ENCODE measurements around the gene GPX3. TPM values are rescaled to one million over a fixed set of nuclear protein-coding genes. Genes with fewer than 3 reads are reported as not detected.

GPX3 gene
- total RNA-seq, 1 donor from 2014 or later, result 6.3 TPM

GRCh38 chr5:151033217-151033934 is 13.0 kb downstream of the GPX3 start:
- DNase-seq (ENCODE audit: low read depth in 2 of 2), result no peak

GRCh38 chr5:151034422-151035379 is 14.3 kb downstream of the GPX3 start:
- peak; percentile 34 to 45 for DNase-seq (ENCODE audit: low read depth in 2 of 2)

DNA sequence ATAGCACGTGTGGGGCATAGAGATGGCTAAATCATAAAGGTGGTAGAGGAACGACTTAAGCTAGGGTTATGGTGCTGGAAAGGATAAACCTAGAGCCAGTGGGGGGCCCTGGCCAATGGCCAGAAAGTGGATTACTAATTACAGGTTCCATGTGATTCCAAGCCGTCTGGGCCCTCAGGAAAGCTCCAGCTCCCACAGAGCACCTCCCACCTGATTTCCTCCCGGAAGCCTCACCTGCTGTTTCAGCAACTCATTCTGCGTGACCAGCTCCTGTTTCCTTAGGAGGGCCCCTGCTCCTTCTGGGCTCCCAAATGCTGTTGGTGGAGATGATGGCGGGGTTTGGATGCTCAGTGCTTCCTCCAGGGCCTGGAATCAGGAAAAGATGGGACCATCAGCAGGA is 16.2 kb downstream of the GPX3 start:
- no peak for DNase-seq (ENCODE audit: low read depth in 2 of 2)

- peak; percentile 76 to 85 for DNase-seq (ENCODE audit: low read depth in 2 of 2)
Measured at GRCh38 chr5:151037561-151038411, 17.4 kb downstream of the GPX3 start.

GRCh38 chr5:151038412-151038745 is 18.0 kb downstream of the GPX3 start:
- no peak for DNase-seq (ENCODE audit: low read depth in 2 of 2)

GRCh38 chr5:151038801-151039238 is 18.4 kb downstream of the GPX3 start:
- DNase-seq (ENCODE audit: low read depth in 2 of 2), result peak; percentile 21 to 71

DNA sequence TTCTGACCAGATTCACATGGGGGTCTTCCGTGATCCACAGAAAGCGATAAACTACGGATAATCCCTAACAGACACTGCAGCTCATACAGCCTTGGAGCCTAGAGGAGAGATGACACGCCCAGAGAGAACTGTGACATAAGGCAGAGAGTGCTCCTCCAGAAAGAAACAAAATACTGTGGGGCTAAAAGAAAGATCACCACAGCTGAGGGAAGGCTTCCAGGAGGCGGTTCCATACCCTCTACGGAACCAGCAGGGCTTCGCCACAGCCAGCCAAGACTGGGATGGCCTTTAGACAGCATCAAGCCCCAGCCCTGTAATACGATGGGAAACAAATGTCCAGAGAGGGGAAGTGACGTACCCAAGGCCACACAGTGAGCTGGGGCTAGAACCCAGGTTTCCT is 19.3 kb downstream of the GPX3 start:
- no peak for DNase-seq (ENCODE audit: low read depth in 2 of 2)

DNA sequence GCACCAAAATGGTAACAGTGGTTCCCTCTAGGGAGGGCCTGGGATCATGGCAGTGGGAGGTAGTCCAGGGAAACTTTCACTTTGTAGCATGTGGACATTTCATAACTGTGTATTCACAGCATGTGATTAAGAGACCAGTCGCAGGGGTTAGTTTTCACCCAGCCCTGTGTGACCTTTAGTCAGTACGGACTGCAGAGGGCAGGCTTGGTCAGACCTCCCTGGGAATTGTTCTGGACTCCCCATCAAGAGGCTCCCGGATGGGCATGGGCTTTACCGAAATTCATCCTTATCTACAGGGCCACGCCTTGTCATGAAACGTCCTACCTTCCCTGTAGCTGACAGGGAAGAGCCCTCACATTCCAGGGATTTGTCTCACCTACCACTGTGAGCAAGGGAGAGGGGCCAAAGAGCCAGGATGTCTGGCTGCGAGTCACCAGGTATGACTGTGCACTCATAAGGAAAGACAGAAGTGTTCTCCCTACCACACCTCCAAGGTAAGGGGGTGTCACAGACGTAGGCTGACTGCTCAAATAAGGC is 19.9 kb downstream of the GPX3 start:
- DNase-seq (ENCODE audit: low read depth in 2 of 2), result peak in 1 of 2 donors; percentile 17

- no peak for DNase-seq (ENCODE audit: low read depth in 2 of 2)
Measured at GRCh38 chr5:151041577-151042268, 21.3 kb downstream of the GPX3 start.

DNA sequence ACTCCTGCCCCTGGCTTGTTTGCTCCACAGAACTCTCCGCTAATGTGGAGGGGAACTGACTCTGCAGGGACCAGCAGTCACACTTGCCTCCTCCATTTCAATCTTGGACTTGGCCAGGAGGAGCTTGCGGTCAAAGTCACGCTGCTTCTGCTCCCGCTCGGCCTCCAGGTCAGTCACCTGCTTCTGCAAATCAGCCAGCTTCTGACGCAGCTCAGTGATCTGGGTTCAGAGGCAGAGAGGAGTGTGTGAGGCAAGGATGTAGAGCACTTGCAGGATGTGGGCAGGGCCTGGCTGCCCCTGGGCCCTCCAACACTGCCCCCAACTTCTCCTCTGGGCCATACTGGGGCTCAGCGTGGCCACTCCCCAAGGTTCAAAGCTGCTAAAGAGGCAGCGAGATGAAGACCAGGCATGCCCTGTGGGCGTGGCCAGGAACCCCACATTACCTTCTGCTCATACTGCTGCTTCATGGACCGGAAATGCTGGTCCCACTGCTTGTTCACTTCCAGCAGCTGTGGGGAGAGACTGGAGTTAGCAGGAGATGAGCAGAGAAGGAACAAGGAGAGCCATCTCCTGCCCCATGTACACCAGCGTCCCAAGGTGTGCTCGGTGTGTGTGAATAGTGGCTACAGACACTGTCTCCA is 22.2 kb downstream of the GPX3 start:
- no peak for DNase-seq (ENCODE audit: low read depth in 2 of 2)

DNA sequence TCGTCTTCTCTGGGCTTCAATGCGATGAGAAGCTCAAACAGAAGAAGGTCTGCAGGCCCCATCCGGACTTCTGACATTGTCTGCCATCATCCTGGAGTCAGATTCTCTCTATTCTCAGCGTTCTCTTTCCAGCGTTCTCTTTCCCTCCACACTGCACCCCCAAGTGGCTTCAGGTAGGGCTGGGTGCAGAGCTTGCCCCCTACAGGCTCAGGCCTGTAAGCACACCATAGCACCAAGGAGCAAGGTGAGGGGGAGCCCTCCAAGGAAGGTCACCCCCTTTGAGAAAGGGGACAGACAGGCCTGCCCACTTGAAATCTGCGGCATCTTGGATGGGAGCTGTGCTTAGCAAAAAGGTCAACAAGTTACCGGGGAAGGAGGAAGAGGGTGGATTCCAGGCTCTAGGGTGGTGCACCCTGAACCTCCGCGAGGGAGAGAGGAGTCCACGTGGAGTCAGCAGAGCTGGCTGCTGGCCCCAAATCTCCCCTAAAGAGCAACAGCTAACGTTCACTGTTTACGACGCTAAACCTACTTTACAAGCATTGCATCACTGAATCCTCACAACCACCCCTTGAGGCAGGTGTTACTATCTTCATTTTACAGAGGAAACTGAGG is 27.5 kb downstream of the GPX3 start:
- peak; percentile 44 to 51 for DNase-seq (ENCODE audit: low read depth in 2 of 2)

- peak in 1 of 2 donors; percentile 33 for DNase-seq (ENCODE audit: low read depth in 2 of 2)
Measured at GRCh38 chr5:151048526-151048925, 28.1 kb downstream of the GPX3 start.

DNA sequence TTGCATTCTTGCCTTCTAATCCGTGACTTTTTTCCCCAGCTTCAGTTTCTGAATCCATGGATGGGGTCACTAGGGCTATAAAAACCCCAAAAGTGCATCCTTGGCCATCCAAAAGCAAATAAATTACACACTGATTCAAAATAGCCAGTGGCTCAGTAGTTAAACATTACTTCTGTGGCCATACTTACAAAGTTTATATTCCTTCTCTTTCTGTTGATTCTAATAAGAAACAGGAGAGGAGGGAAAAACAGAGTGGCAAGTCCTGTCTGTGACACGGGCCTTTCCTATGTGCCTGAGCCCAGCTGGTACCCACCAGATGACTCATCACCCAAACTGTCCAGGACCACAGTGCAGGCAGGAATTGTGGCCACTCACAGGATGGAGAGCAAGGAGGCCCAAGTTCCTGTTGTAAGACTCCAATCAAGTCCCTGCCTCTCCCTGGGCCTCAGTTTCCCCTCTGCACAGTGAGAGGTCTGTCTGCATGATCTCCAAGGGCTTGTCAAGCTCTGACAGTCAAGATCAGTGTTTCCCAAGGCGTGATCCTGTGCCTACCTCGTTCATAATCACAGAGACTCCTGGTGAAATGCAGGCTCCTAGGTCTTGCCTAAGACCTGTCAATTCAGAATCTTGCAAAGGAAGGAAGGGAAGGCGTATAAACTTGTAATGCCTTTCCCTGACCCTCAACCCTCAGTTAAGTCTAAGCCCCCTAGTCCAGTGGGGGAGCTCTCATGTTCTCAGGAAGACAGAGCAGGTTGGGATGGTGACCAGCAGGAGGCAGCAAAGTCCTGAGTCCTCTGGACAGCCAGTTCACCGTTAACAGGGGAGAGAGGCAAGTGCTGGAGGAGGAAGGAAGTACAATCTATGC is 30.9 kb downstream of the GPX3 start:
- peak; percentile 86 for DNase-seq (ENCODE audit: low read depth in 2 of 2)

- no peak for DNase-seq (ENCODE audit: low read depth in 2 of 2)
Measured at GRCh38 chr5:151051931-151052608, 31.7 kb downstream of the GPX3 start.

- DNase-seq (ENCODE audit: low read depth in 2 of 2), result no peak
Measured at GRCh38 chr5:151052836-151053235, 32.4 kb downstream of the GPX3 start.

GRCh38 chr5:151053796-151054462 is 33.5 kb downstream of the GPX3 start:
- DNase-seq (ENCODE audit: low read depth in 2 of 2), result no peak

DNA sequence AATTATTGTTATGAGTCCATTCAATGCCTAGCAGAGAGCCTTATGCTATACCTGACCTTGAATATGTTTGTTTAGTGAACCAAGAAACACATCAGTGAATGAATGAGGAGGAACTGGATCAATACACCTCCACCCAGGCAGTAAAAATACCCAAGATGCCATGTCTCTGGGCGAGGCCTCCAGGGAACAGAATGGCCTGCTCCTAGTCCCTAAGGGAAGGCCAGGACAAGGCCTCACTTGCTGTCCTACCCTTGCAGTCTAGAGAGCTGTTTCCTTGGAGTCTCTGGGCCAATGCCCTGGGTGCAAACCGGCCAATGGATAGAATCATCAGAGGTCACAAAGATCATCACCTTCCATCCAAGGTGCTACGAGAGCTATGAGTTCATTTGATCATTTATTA is 34.3 kb downstream of the GPX3 start:
- no peak for DNase-seq (ENCODE audit: low read depth in 2 of 2)

DNA sequence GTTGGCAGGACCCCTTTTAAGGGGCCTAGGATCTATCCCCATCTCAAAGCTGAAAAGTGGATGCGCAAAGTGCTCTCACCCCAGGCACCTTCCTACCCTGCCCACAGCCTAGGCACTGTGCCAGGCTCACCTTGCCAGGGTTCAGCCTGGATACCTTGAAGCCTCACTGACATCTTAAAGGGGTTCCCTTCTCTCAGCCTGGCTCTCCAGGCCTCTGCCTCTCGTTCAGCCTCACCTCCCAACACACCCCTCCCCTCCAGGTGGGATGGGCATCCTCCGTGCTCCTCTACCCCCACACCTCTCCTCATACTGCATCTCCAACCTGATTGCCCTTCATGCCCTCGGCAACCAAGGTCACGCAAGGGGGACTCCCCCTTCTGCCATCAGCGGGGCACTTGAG is 34.9 kb downstream of the GPX3 start:
- no peak for DNase-seq (ENCODE audit: low read depth in 2 of 2)

Data from lung microvascular endothelial cell (primary cell).